OCI-LY7 (cell line): Measurements from ENCODE around the gene C5orf34. TPM values are rescaled to one million over a fixed set of nuclear protein-coding genes. Genes with fewer than 3 reads are reported as not detected.
A peak's percentile ranks its signal among the peaks of the same experiment; 100 is the strongest.
"Not testable (repeated sequence)": the region's sequence is repeated elsewhere in the genome, so short reads cannot be mapped to it uniquely, and the experiment has no call there.

ENCODE experiments used
- BruUV-seq: library from RNA; stranded (reverse); fragments of 400-500 nt; replicated peaks from 2 replicates; lab custom pipeline; 2021; lab: Mats Ljungman, UMichigan
- CTCF ChIA-PET: fragments of 300-600 bp; sonication (Branson Sonifier 250); formaldehyde crosslinking; loops from one replicate; lab custom pipeline; 2022; ENCODE audit warnings: antibody characterized with exemption; ENCODE audit not compliant: unreplicated experiment; lab: Charles Lee
- POLR2A ChIA-PET: fragments of 300-600 bp; sonication (Branson Sonifier 250); formaldehyde crosslinking; loops from one replicate; lab custom pipeline; 2022; ENCODE audit warnings: antibody characterized with exemption; lab: Charles Lee
- DNase-seq: peaks from one replicate; pipeline ENCODE4 v3.0.0-alpha.2; 2015; ENCODE audit warnings: low spot score
- H2AFZ ChIP-seq: fragments of 200-600 bp; sonication (generic), shearing (Covaris generic); 2 replicates; pipeline ENCODE4 v1.6.1; 2014; ENCODE audit warnings: mild to moderate bottlenecking, antibody characterized with exemption, low read length, moderate library complexity
- H3K27ac ChIP-seq: fragments of 200-600 bp; sonication (generic); 2 replicates; pipeline ENCODE4 v1.5.1; 2014; ENCODE audit warnings: mixed run types, low read depth, mild to moderate bottlenecking, moderate library complexity, low read length, inconsistent platforms; ENCODE audit not compliant: poor library complexity, severe bottlenecking
- H3K36me3 ChIP-seq: fragments of 200-600 bp; sonication (generic); 2 replicates; pipeline ENCODE4 v1.6.1; 2014; ENCODE audit warnings: mild to moderate bottlenecking, antibody characterized with exemption, low read length, moderate library complexity, mixed read lengths; ENCODE audit not compliant: insufficient read depth
- H3K4me1 ChIP-seq: fragments of 200-600 bp; sonication (generic); 2 replicates; pipeline ENCODE4 v1.5.1; 2014; ENCODE audit warnings: mild to moderate bottlenecking, low read length; ENCODE audit not compliant: insufficient read depth, poor library complexity, severe bottlenecking
- H3K4me2 ChIP-seq: fragments of 200-600 bp; sonication (generic); 2 replicates; pipeline ENCODE4 v1.6.1; 2014; ENCODE audit warnings: mild to moderate bottlenecking, low read length
- H3K4me3 ChIP-seq: fragments of 200-600 bp; sonication (generic); 2 replicates; pipeline ENCODE4 v1.5.1; 2014; ENCODE audit warnings: mild to moderate bottlenecking, low read depth, low read length; ENCODE audit not compliant: poor library complexity, severe bottlenecking
- H3K79me2 ChIP-seq: fragments of 200-600 bp; sonication (generic); 2 replicates; pipeline ENCODE4 v1.6.1; 2016; ENCODE audit warnings: low read depth, mild to moderate bottlenecking, low read length, moderate library complexity, mixed read lengths; ENCODE audit not compliant: insufficient read depth
- H3K9me2 ChIP-seq: fragments of 200-600 bp; sonication (generic); 2 replicates; pipeline ENCODE4 v1.6.1; 2016; ENCODE audit warnings: mild to moderate bottlenecking, low read length, mixed read lengths; ENCODE audit not compliant: insufficient read depth
- H3K9me3 ChIP-seq: fragments of 200-600 bp; sonication (generic); 2 replicates; pipeline ENCODE4 v1.6.1; 2014; ENCODE audit warnings: mild to moderate bottlenecking, mixed run types, low read length, mixed read lengths
- H4K20me1 ChIP-seq: fragments of 200-600 bp; sonication (generic); 2 replicates; pipeline ENCODE4 v1.6.1; 2014; ENCODE audit warnings: mild to moderate bottlenecking, antibody characterized with exemption, low read length, moderate library complexity, mixed read lengths; ENCODE audit not compliant: insufficient read depth
- CTCF ChIP-seq: fragments of 200-600 bp; sonication (generic); conservative IDR thresholded peaks from 2 replicates; pipeline ENCODE4 v1.5.1; 2014; ENCODE audit warnings: mild to moderate bottlenecking, antibody characterized with exemption, low read length, moderate library complexity, mixed read lengths
- EZH2phosphoT487 ChIP-seq: fragments of 200-600 bp; sonication (generic); IDR thresholded peaks from 2 replicates; pipeline ENCODE4 v1.6.1; 2018; ENCODE audit warnings: low read depth, borderline replicate concordance, mild to moderate bottlenecking, mixed run types, antibody characterized with exemption, low read length, moderate library complexity, mixed read lengths
- intact Hi-C: fragments of 100-400 bp; cut with micrococcal nuclease; formaldehyde crosslinking; loops from one replicate; pipeline ENCODE4 v1.10.0; 2022; ENCODE audit not compliant: unreplicated experiment
- total RNA-seq, 2 experiments: library from RNA; depleted of rRNA in 1 of 2; stranded (reverse); fragments of >200 nt in 1 of 2; shearing (Covaris generic) in 1 of 2; gene quantifications; 2 replicates each; pipeline ENCODE4 v1.2.3, GENCODE V29; 2014 to 2022

C5orf34 gene
- total RNA-seq, 2 experiments from 2014 or later = 30.9 to 33.9 TPM

GRCh38 chr5:43456556-43456955 is 58.4 kb downstream of the C5orf34 start:
- CTCF ChIA-PET = no interaction called here

GRCh38 chr5:43441575-43441974 is 73.4 kb downstream of the C5orf34 start:
- BruUV-seq, CTCF ChIA-PET, H3K79me2 ChIP-seq, DNase-seq, H3K27ac ChIP-seq, H2AFZ ChIP-seq, H3K4me1 ChIP-seq, H3K4me3 ChIP-seq, POLR2A ChIA-PET, H3K9me3 ChIP-seq, intact Hi-C loops, H3K4me2 ChIP-seq, H4K20me1 ChIP-seq, H3K9me2 ChIP-seq: not testable (repeated sequence)
- H3K36me3 ChIP-seq = peaks cover 29% of the 10 kb centered on the region

More at GRCh38 chr5:43456556-43456955, 58.4 kb downstream of the C5orf34 start:
- Histone ChIP-seq H2AFZ (no peak overlapping the region), H3K9me2 (no peaks in the 10 kb centered on the region), H3K4me3 (no peak overlapping the region), H3K79me2 (no peaks in the 10 kb centered on the region), H3K27ac (no peak overlapping the region), H3K36me3 (peaks cover 39% of the 10 kb centered on the region), H3K9me3 (peaks cover 26% of the 10 kb centered on the region; the same call in 1 of the 2 replicates), H3K4me1 (no peaks in the 10 kb centered on the region), H4K20me1 (no peaks in the 10 kb centered on the region), H3K4me2 (no peak overlapping the region)
- DNase-seq = no peak
- no TSS peak for BruUV-seq
- intact Hi-C loops = no loop called here
- POLR2A ChIA-PET = interaction anchor here (1.0 to 1.4 kb wide), 2 partner anchors 23 to 157 kb away, joined by 3 read pairs; no protein-coding TSS in a partner anchor
- TF ChIP-seq EZH2phosphoT487 = no peak
- TF ChIP-seq CTCF = no peak

GRCh38 chr5:43437062-43437660 is 77.8 kb downstream of the C5orf34 start:
- BruUV-seq = no TSS peak
- no peaks in the 10 kb centered on the region for H3K9me3 ChIP-seq
- DNase-seq = no peak
- intact Hi-C loops = no loop called here
- H2AFZ ChIP-seq = no peak overlapping the region
- TF ChIP-seq CTCF (peak; percentile 36), EZH2phosphoT487 (no peak)
- H3K79me2 ChIP-seq = no peaks in the 10 kb centered on the region
- no peaks in the 10 kb centered on the region for H4K20me1 ChIP-seq
- ChIA-PET POLR2A (interaction anchor here (0.7 to 1.5 kb wide), 2 partner anchors 47 to 857 kb away, joined by 3 to 5 read pairs; partner anchors contain the start of gene TMEM267), CTCF (no interaction called here)
- H3K27ac ChIP-seq = no peak overlapping the region
- no peaks in the 10 kb centered on the region for H3K9me2 ChIP-seq
- no peak overlapping the region for H3K4me2 ChIP-seq
- H3K36me3 ChIP-seq = no peaks in the 10 kb centered on the region
- H3K4me1 ChIP-seq = no peaks in the 10 kb centered on the region
- no peak overlapping the region for H3K4me3 ChIP-seq

Other genes with a start within 250 kb of the C5orf34 start
- 59.5 and 66.9 TPM in 2 replicates for gene HMGCS1, start 201.7 kb downstream of the C5orf34 start, total RNA-seq (2014; rRNA removed; shearing (Covaris generic))
- gene HMGCS1, start 201.7 kb downstream of the C5orf34 start, total RNA-seq (2022) = 202 and 236 TPM in 2 replicates
- gene CCL28, start 102.8 kb downstream of the C5orf34 start, total RNA-seq (2014; rRNA removed; shearing (Covaris generic)) = not detected in 2 replicates
- not detected in 2 replicates for gene CCL28, start 102.8 kb downstream of the C5orf34 start, total RNA-seq (2022)
- 13.9 and 17.6 TPM in 2 replicates for gene TMEM267, start 31.3 kb downstream of the C5orf34 start, total RNA-seq (2014; rRNA removed; shearing (Covaris generic))
- 17.8 and 22.0 TPM in 2 replicates for gene TMEM267, start 31.3 kb downstream of the C5orf34 start, total RNA-seq (2022)
- 52.8 and 69.2 TPM in 2 replicates for gene PAIP1, start 41.9 kb upstream of the C5orf34 start, total RNA-seq (2014; rRNA removed; shearing (Covaris generic))
- 44.2 and 48.0 TPM in 2 replicates for gene PAIP1, start 41.9 kb upstream of the C5orf34 start, total RNA-seq (2022)
- 33.6 and 42.2 TPM in 2 replicates for gene NNT, start 88.0 kb upstream of the C5orf34 start, total RNA-seq (2014; rRNA removed; shearing (Covaris generic))
- gene NNT, start 88.0 kb upstream of the C5orf34 start, total RNA-seq (2022) = 98.3 and 120 TPM in 2 replicates